Colon (tissue), 2 donors: ENCODE measurements around the gene RAB3IL1.

Experiments
- FAIRE-seq: peaks from 2 replicates; lab custom pipeline; 2012; peaks lifted over from hg19 to GRCh38; lab: Jason Lieb, UNC
- donor health status: control.
- donor health status: control.

RAB3IL1 gene

DNA sequence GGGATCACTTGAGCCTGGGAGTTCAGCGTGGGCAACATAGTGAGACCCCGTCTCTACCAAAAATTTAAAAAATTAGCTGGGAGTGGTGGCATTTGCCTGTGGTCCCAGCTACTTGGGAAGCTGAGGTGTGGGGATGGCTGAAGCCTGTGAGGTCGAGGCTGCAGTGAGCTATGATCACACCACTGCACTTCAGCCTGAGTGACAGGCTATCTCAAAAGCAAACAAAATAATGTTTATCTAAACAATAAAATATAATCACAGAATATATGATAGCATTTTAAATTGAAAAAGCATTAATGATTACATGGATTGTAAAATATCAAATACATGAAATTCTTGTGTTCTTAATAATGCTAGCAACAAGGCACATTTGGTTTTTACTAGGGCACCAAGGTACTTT is 35.5 kb upstream of the RAB3IL1 start:
- FAIRE-seq: no peak

DNA sequence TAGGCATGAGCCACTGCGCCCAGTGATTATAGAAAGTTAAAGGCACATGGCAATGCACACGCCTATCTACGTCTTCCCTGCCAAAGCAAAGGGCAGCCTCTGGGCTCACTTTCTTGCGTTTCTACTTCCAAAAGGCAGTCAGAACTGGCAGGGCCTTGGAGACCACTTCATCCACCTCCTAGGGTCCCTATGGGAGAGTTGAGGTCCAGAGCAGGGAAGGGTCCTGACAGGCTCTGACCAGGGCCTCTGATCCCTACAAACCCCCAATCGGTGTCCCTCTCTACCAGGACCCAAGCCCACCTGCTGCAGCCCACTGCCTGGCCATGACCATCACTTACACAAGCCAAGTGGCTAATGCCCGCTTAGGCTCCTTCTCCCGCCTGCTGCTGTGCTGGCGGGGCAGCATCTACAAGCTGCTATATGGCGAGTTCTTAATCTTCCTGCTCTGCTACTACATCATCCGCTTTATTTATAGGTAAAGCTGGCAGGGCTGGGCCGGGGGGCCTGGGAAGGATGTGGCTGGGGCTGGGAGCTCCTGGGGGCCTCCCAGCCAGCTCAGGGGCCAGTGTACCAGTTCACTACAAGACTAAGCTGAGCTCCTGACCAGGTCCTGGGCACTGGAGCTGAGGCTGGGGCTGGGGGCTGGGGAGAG is 34.2 kb upstream of the RAB3IL1 start:
- no peak for FAIRE-seq

DNA sequence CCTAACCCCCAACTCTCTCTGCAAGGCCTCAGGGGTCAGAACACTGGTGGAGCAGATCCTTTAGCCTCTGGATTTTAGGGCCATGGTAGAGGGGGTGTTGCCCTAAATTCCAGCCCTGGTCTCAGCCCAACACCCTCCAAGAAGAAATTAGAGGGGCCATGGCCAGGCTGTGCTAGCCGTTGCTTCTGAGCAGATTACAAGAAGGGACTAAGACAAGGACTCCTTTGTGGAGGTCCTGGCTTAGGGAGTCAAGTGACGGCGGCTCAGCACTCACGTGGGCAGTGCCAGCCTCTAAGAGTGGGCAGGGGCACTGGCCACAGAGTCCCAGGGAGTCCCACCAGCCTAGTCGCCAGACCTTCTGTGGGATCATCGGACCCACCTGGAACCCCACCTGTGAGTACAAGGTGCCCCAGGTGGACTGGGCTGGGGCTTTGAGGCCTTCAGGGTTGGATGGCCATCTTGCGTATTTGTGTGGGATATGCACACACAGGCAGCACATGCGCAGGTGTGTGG is 32.7 kb upstream of the RAB3IL1 start, which contains the start of gene BEST1:
Gene BEST1, plus strand, starts transcription at position 317 of the 513 bp plus-strand sequence. CDS start 1,456 bp downstream, outside the sequence.
- no peak for FAIRE-seq

DNA sequence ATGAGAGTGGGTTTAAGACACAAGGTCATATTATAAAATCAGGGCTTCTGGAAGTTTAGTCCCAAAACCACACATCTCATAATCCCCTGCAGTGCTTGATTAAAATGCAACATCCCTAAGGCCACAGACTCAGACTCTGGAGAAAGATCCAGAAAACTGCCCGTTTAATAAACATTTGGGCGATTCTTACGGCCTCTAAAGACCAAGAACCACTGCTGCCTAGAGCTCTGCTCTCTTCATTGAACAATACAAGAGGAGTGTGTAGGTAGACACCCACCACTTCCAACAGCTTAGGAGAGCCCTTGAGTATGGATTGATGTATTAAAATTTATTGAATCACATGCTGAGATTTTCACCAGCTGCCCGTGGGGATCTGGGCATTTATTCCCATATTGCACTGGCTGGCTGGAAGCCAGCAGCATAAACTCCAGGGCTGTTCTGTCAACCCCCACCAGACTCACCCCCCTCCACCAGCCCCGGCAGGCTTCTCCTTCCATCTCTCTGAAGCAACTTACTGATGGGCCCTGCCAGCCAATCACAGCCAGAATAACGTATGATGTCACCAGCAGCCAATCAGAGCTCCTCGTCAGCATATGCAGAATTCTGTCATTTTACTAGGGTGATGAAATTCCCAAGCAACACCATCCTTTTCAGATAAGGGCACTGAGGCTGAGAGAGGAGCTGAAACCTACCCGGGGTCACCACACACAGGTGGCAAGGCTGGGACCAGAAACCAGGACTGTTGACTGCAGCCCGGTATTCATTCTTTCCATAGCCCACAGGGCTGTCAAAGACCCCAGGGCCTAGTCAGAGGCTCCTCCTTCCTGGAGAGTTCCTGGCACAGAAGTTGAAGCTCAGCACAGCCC is 32.0 kb upstream of the RAB3IL1 start:
- FAIRE-seq: no peak

DNA sequence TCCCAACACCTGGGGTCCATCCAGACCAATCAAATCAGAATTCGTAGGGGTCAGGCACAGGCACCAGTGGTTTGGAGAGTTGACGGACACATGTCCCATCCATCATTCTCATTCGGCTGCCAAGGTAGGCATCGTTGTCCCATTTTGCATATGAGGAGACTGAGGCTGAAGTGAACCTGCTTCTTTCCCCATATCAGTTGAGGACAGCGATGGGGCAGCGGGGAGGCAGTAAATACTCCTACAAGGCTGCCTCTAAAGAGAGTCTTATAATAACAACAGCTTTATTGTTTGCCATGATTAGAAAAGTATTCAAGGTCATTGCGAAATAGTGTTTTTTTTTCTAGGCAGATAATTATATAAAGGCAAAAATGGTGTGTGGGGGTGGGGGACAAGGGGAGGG is 31.1 kb upstream of the RAB3IL1 start:
- FAIRE-seq: no peak

DNA sequence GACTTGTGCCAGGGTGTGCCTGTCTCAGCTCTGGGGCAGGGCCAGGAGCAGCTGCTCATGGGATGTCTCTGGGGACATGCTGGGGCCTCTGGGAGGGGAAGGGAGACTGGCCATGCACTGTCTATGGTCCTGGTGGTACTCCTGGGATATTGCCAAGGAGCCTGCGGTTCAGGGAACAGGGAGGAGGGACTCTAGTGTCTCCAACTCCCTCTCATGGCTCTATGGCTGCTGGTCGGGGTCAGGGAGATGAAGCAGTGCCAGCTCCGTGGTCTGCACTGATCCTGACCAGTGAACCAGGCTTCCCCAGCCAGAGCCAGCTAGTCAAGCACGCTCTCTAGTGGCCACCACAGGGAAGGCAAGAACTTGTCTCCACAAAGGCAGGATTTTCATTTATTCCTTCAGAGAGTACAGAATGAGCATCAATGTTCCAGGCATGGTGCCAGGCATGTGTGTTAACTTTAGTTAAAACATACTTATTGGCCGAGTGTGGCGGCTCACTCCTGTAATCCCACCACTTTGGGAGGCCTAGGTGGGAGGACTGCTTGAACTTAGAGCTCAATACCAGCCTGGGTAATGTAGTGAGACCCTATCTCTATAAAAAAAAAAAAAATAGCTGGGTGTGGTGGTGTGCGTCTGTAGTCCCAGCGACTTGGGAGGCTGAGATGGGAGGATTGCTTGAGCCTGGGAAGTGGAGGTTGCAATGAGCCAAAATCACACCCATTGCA is 30.3 kb upstream of the RAB3IL1 start:
- no peak for FAIRE-seq

DNA sequence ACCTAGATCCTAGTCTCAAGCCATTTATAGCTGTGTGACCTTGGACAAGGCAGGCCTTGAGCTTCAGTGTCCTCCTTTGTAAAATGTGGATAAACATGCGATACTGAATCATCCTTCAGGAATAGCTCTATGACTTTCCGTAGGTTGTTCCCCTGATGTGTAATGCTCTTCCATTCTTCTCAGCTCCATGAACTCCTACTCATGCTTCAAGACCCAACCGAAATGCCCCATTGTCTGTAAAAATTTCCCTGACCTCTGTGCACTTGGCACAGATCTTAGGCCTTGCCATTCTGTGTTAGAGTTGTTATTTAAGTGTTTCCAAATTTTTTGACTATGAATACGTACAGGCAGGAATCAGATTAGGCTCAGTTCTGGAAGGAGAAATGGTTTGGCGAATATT is 29.5 kb upstream of the RAB3IL1 start:
- FAIRE-seq: no peak

DNA sequence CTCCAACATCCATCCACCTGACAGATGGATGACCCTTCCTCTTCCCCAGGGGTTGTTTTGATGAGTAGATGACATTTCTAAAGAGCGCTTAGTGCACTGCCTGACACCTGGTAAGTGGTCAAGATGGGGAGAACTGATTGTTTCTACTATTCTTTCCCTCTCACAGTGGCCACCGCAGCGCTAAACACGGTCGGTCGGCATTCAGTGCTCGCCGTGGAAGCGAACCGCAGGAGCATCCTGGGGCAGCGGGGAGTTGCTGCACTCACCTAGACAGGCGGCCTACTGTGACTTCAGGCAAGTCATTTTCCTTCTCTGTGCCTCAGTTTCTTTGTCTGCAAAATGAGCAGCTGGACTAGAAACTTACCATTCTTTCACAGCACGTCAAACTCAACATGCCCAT is 27.8 kb upstream of the RAB3IL1 start:
- no peak for FAIRE-seq

DNA sequence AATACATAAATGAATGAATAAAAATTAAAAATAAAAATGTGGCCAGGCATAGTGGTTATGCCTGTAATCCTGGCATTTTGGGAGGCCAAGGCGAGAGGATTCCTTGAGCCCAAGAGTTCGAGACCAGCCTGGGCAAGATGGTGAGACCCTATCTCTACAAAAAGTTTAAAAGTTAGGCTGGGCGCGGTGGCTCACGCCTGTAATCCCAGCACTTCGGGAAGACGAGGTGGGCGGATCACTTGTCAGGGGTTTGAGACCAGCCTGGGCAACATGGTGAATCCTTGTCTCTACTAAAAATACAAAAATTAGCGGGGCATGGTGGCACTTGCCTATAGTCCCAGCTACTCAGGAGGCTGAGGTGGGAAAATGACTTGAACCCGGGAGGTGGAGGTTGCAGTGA is 23.1 kb upstream of the RAB3IL1 start:
- FAIRE-seq: no peak

DNA sequence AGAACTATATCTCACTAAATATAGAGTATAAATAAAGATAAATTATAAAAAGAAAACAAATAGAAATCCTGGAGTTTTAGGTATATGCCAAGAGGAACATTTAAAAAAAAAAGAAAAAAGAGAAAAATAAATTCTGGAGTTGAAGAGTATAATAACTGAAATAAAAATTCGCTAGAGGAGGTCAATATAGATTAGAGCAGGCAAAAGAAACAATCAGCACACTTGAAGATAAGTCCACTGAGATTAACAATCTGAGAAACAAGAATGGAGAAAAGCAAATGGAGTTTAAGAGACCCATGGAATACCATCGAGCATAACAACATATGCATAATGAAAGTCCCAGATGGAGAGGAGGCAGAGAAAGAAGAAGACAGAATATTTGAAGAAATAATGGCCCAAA is 18.5 kb upstream of the RAB3IL1 start:
- FAIRE-seq: no peak

DNA sequence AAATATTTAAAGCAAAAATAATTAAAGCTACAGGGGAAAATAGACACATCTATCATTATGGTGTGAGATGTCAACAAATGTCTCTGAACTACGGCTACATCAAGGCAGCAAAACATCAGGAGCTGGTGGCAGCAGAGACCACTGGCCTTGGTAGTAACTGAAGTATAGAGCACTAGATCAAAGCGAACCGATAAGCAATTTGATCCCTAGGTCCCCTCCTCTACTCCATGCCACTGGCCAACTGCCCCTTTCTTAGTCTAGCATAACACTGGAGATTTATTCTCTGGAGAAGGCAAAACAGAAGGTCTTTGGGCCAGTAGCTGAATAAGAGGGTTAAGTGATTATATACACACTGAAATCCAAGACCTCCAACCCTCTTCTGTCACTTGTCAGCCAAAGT is 13.6 kb upstream of the RAB3IL1 start:
- FAIRE-seq: no peak

DNA sequence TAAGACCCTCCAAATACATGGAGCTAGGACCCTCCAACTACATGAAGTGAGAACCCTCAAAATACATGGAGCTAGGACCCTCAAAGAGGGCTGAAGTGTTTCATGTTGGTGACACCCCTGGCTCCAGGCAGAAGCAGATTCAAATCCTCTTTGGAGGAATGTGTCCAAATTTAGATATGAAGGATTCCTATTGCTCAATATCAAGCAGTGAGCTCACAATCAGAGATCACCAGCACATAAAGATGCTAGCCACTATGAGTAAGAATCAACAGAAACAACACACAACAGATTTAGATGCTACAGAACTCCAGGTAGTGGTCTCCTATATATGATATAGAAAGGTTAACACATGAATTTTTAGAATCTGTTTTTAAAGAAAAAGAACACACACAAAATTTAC is 11.2 kb upstream of the RAB3IL1 start:
- no peak for FAIRE-seq

DNA sequence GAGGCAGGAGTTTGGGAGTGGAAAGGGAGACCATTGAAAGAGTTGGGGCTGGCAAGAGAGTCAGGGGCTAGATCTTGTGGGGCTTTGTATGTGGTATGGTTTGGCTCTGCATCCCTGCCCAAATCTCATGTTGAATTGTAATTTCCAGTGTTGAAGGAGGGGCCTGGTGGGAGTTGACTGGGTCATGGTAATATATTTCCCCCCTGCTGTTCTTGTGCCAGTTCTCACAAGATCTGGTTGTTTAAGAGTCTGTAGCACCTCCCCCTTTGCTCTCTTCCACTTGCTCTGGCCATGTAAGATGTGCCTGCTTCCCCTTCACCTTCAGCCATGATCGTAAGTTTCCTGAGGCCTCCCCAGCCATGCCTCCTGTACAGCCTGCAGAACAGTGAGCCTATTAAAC is 10.1 kb upstream of the RAB3IL1 start:
- no peak for FAIRE-seq

DNA sequence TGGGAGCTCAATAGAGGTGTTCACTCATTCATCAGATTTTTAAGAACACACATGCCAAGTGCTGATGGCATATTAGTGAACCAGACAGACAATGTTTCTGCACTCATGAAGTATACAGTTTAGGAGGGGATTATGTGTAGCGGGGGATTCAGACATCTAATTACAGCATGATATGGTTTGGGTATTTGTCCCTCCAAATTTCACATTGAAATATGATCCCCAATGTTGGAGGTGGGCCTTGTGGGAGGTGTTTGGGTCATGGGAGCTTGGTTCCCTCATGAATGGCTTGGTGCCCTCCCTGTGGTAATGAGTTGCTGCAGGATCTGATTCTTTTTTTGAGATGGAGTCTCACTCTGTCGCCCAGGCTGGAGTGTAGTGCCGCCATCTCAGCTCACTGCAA is 8.9 kb upstream of the RAB3IL1 start:
- FAIRE-seq: no peak

DNA sequence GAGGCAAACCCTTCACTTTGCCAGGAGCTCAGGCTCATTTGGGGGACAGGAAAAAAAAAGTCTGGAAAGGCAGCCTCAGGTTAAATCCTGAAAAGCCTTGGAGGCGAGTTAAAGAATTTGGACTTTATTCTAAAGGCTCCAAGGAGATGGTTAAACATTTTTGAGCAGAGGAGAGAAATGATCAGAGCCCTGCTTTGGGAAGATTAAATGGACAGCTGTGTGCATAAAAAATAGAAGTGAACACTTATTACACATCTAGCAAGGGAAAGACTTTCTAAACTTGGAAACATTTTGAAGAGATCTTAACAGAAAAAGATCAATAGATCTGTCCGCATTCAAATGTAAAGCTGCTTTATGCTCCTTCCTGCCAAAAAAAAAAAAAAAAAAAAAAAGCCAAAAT is 8.4 kb upstream of the RAB3IL1 start:
- FAIRE-seq: no peak

DNA sequence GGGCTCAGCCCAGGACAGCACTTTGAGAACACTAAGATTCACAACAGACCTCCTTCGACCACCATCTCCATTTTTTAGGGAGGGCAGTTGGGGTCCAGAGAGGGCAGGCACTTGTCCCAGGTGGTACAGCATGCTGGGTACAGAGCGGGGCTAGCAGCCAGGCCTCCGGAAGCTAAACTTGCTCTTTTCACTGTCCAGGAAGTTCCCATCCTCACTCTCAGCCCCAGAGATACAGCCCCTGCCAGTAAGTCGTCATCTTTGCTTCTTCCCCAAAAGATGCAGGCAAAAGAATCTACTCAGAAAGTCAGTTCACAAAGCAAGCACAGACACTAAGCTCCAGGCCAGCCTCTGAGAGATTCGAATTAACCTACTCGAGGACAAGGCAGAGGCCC is 6.7 kb upstream of the RAB3IL1 start:
- FAIRE-seq: no peak

DNA sequence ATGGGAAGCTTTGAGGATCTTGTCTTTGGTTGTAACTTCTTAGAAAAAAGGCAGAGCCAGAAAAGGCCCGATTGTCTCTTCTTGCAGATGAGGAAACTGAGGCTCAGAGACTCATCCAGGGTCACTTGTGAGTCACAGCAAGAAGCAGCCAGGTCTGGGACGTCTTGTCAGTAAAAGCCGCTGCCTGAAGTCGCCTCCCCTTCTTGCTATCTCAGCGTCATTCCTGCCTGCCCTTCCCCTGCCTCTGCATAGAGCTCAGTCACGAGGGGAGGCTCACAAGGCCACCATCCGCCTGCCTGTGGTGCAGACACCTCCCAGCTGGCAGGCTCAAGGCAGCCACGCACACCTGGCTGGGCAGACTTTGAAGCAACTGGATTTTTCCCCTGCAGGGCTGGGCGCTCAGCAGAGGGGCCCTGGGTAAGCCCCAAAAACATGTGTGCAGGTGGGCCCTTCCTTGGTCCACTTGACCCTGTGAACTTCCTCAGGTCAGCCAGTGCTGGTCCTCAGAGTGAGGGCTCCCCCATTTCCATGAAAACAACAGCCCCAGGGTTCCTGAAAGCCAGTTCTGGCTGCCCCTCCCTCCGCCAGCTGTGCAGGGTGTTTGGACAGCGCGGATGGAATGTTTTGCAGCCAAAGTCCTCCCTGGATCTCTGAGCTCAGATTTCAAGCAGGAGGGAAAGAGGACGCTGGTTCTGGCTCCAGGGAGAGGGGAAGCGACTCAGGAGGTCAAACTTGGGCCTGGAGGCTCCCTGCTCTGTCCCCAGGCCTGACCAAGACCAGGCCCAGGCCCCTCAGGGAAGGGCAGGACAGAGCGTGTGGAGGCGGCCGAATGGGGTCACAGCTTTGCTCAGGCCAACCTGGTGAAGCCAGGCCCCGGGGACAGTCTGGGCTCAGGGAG is 6.0 kb upstream of the RAB3IL1 start:
- no peak for FAIRE-seq

DNA sequence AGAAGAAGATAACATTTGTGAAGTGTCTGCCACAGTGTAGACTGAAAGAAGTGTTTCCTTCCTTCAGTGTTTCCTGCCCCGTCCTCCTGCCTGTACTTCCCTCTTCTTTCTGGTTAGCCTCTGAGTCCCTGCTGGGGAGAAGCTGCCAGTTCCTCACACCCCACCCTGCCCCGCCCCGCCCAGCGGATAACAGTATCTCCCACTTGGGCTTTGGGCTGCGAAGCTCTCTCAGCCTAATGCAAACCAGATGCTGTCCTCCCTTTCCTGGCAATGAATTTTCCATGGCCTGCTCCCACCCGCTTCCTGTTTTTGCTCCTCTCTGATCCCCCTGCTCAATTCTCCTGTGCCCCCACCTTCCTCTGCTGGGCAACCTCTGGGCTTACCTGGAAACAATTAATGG is 5.2 kb upstream of the RAB3IL1 start:
- FAIRE-seq: no peak

DNA sequence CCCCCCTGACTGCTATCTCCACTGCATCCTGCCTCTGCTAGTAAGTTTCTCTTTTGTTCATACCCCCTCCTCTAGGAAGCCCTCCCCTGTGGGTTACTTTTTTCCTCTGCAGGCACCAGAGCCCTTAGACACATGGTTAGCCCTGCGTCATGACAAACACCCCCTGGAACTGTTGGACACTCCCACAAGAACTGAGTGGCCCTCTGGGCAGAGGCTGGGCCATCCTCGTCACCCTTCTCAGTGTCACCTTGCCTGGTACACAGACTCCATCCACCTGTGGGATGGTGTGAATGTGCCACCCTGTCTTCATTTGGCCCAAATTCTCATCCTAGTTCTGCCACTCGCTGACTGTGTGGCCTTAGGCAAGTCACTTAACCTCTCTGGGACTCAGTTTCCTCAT is 4.1 kb upstream of the RAB3IL1 start:
- no peak for FAIRE-seq

DNA sequence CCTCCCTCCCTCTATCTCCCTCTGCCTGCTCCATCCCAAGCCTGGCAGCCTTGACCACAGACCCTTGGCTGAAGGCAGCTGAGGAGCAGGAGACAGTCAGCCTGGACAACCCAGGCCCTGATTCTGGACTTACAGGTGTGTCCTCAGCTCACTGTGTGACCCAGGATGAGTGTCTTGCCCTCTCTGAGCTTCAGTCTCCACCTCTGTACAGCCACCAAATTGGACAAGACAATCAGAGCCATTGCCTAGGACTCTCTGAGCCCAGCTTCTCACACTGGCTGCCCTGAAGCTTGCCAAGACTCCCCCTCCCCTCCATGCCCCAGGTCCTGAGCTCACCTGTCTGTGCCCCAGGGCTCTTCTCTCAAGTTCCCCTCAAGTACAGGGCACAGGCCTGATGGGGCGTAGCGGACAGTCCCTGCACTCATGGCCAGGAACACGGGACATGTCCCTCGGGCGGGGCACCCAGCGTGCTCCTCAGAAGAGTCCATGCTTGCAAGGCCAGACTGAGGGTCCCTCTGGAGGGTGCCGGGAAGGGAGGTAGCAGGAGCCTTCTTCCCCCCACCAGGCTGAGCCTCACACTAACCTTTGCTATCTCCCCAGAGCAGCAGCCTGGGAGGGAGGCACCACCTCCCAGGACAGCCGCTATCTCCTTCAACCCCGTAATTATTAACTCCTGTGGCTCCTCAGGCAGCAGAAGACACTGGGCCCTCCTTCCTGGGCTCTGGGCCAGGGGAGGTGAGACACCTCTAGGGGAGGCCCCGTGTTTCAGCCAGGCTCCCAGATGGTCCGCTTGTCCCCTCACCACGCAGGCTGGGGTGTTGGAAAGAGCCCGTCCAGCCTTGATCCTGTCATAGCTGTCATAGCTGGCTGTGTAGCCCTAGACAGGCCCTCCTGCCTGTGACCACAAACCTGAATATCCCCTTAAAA is 2.6 kb upstream of the RAB3IL1 start:
- no peak for FAIRE-seq
